ENCODE data around the gene NME5. TPM values are rescaled to one million over a fixed set of nuclear protein-coding genes. Genes with fewer than 3 reads are reported as not detected.

NME5 gene
- 6.9 TPM for total RNA-seq

GRCh38 chr5:138138949-138139780, at the start of gene NME5:
Gene NME5 (minus strand): TSS chr5:138139428. CDS start chr5:138138780, 648 bp downstream.

GRCh38 chr5:138178516-138179276, 39.5 kb upstream of the NME5 start, which contains the start of the genes BRD8 and KIF20A:
Gene BRD8 (minus strand): TSS chr5:138178630. CDS start chr5:138178614, 16 bp downstream.
Gene KIF20A (plus strand): TSS chr5:138179112. CDS start chr5:138179681, 569 bp downstream.

GRCh38 chr5:138083702-138084101, 55.5 kb downstream of the NME5 start, which contains the start of gene WNT8A:
Gene WNT8A (plus strand): TSS chr5:138084033. CDS start chr5:138084128, 95 bp downstream.

Small RNAs within 50 kb of the gene (small RNA-seq; reads per million reads assigned to genes)
- gene RNU6-1148P (ENCODE audit: low replicate concordance) (not detected), gene RNU6-460P (ENCODE audit: low replicate concordance) (not detected), gene RNU6-888P (ENCODE audit: low replicate concordance) (not detected)

Other genes with a start within 250 kb of the NME5 start
- 0.53 TPM for gene PKD2L2, start 250.0 kb downstream of the NME5 start, total RNA-seq
- 43.4 TPM for gene FAM13B, start 106.3 kb downstream of the NME5 start, total RNA-seq
- 0.18 TPM for gene WNT8A, start 55.4 kb downstream of the NME5 start, total RNA-seq
- 66.8 TPM for gene BRD8, start 39.2 kb upstream of the NME5 start, total RNA-seq
- gene KIF20A, start 39.7 kb upstream of the NME5 start, total RNA-seq, result 21.8 TPM
- 49.3 TPM for gene CDC23, start 73.9 kb upstream of the NME5 start, total RNA-seq
- gene GFRA3, start 135.2 kb upstream of the NME5 start, total RNA-seq, result 0.93 TPM
- gene CDC25C, start 192.4 kb upstream of the NME5 start, total RNA-seq, result 5.1 TPM
- gene FAM53C, start 198.8 kb upstream of the NME5 start, total RNA-seq, result 29.5 TPM
- 92.5 TPM for gene KDM3B, start 213.3 kb upstream of the NME5 start, total RNA-seq